Activated T-cell treated with anti-CD3 and anti-CD28 coated beads, Interleukin-2, amount 50 U/mL, for 24 hours (primary cell): ENCODE results near the gene POLR1H.
A peak's percentile ranks its signal among the peaks of the same experiment; 100 is the strongest.

Experiments used
- DNase-seq: peaks from one replicate; pipeline ENCODE4 v3.0.0-alpha.2; 2020
- H3K27ac Mint-ChIP-seq: 2 replicates; pipeline ENCODE4 v1.8.0; 2020; ENCODE audit warnings: mild to moderate bottlenecking, mixed read lengths
- H3K27me3 Mint-ChIP-seq: 2 replicates; pipeline ENCODE4 v1.8.0; 2020; ENCODE audit warnings: mixed read lengths
- H3K36me3 Mint-ChIP-seq: 2 replicates; pipeline ENCODE4 v1.8.0; 2020; ENCODE audit warnings: low read depth, mixed read lengths
- H3K4me1 Mint-ChIP-seq: 2 replicates; pipeline ENCODE4 v1.8.0; 2020; ENCODE audit warnings: low read depth, mixed read lengths
- H3K4me3 Mint-ChIP-seq: 2 replicates; pipeline ENCODE4 v1.8.0; 2020; ENCODE audit warnings: mild to moderate bottlenecking, moderate library complexity, mixed read lengths
- H3K9me3 Mint-ChIP-seq: 2 replicates; pipeline ENCODE4 v1.8.0; 2020; ENCODE audit warnings: mixed read lengths

Gene POLR1H

DNA sequence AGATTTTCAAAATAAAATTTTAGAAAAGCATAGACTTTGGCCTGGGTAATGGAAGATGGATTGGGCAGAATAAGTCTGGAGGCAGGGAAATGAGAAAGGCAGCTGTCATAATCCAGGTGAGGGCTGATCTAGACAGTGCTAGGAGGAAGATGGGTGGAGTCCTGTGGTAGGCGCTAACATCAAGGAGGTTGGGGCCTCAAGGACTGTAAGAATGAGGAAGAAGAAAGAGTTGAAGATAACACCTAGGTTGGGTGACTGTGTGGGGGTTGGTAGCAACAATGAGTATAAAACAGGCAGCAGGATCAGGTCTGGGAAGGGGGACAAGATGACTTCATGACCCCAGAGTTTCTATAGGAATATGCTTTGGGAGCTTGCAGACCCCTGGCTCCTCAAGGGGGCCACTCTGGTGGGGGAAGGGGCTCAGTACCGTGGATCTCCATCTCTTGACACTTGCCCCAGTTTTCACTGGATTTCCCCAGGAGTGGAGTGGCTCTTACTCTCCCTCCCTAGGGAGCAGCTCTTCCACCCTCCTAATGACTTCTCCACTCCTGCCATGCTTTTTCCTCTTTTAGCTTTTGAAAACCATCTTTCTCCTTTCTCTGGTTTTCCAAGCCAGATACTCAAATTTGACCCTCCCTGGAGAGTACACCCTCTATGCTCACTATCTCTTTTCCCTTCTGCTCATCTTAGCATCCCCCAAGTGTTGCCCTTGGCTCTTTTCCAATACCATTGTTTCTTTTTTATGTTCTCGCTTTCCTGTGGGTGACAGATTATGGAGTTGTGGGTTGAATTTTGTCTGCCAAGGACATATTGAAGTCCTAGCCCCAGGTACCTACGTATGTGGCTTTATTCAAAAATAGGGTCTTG is 37.1 kb downstream of the POLR1H start:
- H3K27me3 Mint-ChIP-seq = peaks cover 42% of the 10 kb centered on the region
- H3K4me1 Mint-ChIP-seq = peaks cover 48% of the 10 kb centered on the region
- DNase-seq = no peak
- no peaks in the 10 kb centered on the region for H3K9me3 Mint-ChIP-seq
- H3K4me3 Mint-ChIP-seq = no peak overlapping the region
- no peaks in the 10 kb centered on the region for H3K36me3 Mint-ChIP-seq
- H3K27ac Mint-ChIP-seq = no peak overlapping the region

DNA sequence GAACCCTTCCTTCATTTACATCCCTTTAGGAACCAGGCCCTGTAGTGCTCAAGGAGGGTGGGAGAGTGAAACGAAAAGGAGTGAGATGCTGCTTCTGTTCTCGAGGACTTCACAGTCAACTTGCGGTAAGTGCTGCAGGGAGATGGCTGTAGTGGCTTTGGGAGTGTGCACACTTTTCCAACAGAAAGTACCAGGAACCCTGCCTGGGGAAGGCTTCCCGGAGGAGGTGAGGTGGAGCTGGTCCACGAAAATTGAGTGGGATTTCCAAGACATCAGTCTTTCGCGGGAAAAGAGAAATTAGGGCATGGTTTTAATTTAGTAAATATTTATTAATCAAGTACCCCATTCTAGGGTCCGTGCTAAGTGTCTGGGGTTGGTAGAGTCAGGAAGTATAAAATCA is 39.1 kb downstream of the POLR1H start:
- Mint-ChIP-seq H3K36me3 (no peaks in the 10 kb centered on the region), H3K9me3 (no peaks in the 10 kb centered on the region), H3K4me1 (peaks cover 55% of the 10 kb centered on the region), H3K4me3 (peak overlapping the region; percentile 53), H3K27me3 (peaks cover 50% of the 10 kb centered on the region), H3K27ac (no peak overlapping the region)
- no peak for DNase-seq

DNA sequence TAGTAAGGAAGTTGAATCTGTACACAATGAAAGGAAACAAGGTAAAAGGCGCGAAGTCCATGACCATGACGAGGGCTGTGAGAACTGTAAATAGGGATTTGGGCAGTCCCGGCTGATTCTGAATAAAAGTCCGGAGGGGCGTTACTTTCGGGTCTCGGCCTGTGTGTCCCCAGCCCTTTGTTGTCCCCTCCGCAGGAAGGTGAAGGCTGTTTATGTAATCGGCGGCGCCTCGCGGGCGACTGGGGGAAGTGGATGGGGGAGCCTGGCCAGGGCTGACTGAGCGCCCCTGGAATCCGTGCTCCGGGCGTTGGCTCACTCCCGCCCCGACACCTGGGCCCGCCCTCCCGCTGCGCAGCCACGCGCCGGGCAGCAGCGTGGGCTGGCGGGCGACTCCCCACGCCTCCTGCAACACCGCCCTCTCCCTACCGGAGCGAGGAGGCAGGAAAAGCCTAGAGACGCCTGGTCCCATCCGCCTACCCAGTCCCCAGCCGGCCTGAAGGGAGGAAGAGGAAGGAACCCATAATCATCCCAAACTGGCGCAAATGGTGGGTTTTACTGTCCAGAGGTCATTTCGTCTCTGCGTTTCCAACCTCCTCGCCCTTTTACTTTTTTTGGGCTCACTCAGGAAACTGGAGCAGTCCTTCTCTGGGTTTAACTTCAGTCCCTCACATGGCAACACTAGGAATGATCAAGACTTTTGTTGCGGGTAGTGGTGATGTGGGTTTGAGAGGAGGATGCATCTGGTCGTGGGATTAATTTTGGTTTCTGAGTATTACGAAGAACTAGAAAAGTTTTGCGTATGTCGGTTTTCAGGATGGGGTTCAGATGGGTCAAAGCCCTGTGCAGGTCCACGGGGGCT is 39.7 kb downstream of the POLR1H start:
- H3K4me3 Mint-ChIP-seq = peak overlapping the region; percentile 70
- H3K36me3 Mint-ChIP-seq = no peaks in the 10 kb centered on the region
- no peak overlapping the region for H3K27ac Mint-ChIP-seq
- peak; percentile 46 for DNase-seq
- H3K27me3 Mint-ChIP-seq = peaks cover 51% of the 10 kb centered on the region
- peaks cover 55% of the 10 kb centered on the region for H3K4me1 Mint-ChIP-seq
- no peaks in the 10 kb centered on the region for H3K9me3 Mint-ChIP-seq

DNA sequence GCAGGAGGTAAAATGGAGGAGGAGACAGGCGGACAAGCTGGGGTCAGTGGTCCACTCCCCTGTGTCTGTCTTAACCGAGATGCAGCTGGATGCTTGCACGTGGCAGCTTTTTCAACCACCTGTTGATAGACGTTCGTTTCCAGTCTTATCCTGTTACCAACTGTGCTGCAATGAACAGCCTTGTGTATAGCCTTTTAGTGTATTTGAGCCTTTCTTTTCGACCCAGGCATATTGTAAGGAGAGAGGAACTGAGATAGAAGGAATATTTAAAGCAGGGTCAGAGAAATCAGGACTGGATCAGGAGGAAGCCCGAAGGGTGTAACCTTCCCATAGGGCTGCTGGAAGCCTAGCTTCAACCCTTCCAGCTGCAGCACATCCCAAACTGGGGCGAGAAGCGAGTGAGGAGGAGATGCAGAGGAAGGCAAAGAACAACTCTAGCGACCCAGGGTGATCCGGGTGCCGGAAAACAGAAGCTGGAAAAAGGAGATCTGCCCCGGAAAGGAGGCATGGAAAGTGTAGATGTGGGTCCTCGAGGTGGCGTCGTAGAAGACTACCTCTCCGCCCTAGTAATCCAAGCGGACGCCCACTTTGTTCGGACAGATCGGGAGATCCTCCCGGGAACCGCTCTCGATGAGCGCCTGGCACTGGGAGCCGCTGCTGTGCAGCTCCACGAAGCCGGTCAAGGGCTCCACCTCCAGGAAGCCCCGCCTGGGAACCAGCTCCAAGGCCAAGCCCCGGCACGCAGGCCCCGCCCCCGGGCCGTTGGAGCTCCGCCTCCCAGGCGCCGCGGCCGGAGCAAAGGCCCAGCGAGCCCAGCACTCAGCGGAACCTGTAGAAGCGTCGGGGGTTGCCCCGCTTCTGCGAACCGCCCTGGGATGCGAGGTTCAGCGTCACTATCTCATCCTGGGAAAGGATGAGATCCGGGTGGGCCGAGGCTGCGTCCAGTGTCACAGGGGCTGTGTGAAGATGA is 40.7 kb downstream of the POLR1H start:
- Mint-ChIP-seq H3K4me1 (peaks cover 55% of the 10 kb centered on the region), H3K36me3 (no peaks in the 10 kb centered on the region), H3K27ac (no peak overlapping the region), H3K27me3 (peaks cover 54% of the 10 kb centered on the region), H3K4me3 (peak overlapping the region; percentile 70), H3K9me3 (no peaks in the 10 kb centered on the region)
- peak; percentile 83 for DNase-seq

DNA sequence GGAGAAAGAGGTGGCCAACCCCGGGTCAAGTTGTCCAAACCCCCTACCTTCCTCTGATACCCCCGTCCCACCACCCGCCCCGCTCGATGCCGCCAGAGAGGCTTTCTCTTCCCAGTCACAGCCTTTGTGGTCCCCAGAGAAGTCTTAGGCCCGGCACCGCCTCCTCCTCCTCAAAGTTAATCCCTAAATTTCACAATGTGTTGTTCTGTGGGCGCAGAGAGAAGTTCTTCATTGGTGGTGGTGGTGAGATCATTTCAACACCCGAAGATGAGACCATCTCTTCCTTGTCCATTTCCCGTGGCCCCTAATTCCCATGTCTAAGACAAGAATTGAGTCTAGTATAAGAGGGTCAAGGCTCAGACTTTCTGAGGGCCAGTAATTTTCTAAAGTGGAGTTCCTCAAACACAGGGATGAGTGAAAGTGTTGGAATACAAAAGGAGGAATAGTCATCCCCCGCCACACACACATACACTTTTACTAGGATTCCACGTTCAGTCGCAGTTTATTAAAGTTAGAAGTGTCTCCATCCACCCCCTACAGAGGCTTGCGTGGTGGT is 41.4 kb downstream of the POLR1H start:
- Mint-ChIP-seq H3K27ac (no peak overlapping the region), H3K9me3 (no peaks in the 10 kb centered on the region)
- no peak for DNase-seq

DNA sequence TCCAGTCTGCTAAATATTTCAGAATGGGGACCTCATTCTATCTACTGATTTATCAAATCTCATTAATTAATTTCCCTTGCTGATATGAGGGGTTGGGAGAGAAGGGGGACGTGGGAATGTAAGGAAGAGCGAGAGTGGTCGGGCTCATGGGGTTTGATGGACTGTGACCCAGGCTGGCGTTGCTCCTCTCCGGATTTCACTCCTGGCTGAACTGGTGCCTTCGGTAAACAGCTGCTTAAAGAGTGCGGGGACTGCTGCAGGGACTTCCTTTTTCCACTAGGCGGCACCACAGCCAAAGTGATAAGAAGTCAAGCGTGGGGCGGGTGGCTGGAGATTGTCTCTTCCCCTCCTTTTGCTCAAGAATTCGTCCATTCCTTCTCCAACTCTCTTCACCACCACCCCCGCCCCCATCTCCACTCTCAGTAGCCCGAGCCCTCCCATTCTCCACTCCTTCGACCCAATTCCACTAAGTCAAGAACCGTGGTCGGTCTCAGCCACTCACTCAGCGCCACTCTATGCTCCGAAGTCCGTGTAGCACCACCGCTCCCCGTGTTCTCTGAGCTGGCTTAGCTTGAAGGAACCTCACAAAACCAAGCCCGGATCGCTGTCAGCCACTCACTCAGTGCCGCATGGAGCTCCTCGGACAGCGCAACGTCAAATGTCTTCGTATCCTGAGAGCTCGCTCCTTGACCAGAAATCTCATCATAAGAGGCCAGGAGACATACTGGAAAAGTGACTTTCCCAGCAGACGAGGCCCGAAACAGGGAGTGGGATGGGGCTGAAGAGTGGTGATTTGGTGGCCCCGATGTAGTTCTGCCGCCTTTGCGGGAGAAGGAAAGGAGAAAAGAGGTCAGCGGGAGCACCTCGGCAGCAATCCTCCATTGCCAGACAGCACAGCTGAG is 42.2 kb downstream of the POLR1H start:
- Mint-ChIP-seq H3K4me3 (peak overlapping the region; percentile 79), H3K9me3 (no peaks in the 10 kb centered on the region), H3K36me3 (no peaks in the 10 kb centered on the region), H3K27ac (no peak overlapping the region), H3K4me1 (peaks cover 46% of the 10 kb centered on the region), H3K27me3 (peaks cover 63% of the 10 kb centered on the region)
- peak; percentile 86 for DNase-seq

More for the DNA sequence above, 41.4 kb downstream of the POLR1H start:
- H3K4me3 Mint-ChIP-seq = peak overlapping the region; percentile 70
- H3K36me3 Mint-ChIP-seq = no peaks in the 10 kb centered on the region
- peaks cover 56% of the 10 kb centered on the region for H3K27me3 Mint-ChIP-seq
- H3K4me1 Mint-ChIP-seq = peaks cover 52% of the 10 kb centered on the region

DNA sequence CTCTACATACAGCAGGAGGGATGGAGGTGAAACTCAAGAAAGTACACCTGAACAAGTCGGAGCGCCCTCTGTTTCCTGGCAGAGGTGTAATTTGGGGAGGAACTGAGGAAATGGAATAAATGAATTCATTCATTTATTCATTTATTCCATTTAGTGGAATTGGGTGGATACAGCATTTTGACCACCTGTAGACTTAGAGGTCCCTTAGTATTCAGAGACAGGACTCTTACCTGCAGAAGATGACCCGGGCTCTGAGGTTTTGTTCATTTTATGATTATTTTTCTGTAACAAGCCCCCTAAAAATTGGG is 42.8 kb downstream of the POLR1H start:
- Mint-ChIP-seq H3K9me3 (no peaks in the 10 kb centered on the region), H3K4me1 (peaks cover 42% of the 10 kb centered on the region), H3K4me3 (peak overlapping the region; percentile 79), H3K27me3 (peaks cover 62% of the 10 kb centered on the region), H3K36me3 (no peaks in the 10 kb centered on the region), H3K27ac (no peak overlapping the region)
- DNase-seq = no peak

DNA sequence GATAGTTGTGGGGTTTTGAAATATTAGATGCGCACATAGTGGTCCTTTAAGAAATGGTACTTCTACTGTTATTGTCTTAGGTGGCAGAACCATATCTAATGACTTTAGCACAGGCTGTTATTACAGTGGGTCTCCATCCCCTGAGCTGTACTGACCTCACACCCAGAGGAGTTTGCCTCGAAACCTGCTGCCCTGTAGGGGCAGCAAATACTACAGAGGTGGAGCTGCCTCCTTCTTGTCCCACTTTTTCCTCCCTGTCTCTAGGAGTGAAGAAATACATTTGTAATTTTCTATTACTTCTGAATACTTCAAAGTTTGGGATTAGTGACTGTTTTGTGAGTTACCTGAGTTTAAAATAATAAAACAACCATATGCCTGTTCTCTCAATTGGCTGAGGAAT is 43.6 kb downstream of the POLR1H start:
- Mint-ChIP-seq H3K27me3 (peaks cover 58% of the 10 kb centered on the region), H3K4me3 (no peak overlapping the region), H3K4me1 (peaks cover 39% of the 10 kb centered on the region), H3K27ac (no peak overlapping the region), H3K36me3 (no peaks in the 10 kb centered on the region), H3K9me3 (no peaks in the 10 kb centered on the region)
- DNase-seq = no peak

DNA sequence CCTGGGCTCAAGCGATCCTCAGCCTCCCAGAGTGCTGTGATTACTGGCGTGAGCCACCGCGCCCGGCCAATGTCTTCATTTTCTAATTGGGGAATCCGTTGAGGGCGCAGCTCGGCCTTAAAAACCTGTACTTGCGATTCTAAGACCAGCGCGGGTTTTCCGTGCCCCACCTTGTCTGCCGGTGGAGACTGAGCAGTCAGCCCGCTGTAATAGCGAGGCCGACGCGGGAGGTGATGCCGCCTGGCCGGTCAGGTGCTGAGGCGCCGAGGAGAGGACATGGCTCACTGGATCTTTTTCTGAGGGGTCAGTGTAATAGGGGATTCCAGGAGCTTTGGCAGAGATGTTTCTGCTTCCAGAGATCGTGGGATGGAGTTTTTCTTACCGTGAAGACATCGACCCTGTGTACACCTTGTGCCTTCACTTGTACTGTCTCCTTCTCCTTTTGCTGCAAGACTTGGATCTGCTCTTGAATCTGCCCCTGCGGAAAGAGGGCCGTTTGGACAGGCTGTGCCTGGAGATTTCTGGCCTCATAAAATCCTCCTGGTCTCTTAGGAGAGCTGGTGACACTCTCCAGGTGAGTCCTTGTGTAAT is 50.3 kb downstream of the POLR1H start:
- H3K4me3 Mint-ChIP-seq = no peak overlapping the region
- H3K27me3 Mint-ChIP-seq = peaks cover 69% of the 10 kb centered on the region
- no peaks in the 10 kb centered on the region for H3K9me3 Mint-ChIP-seq
- H3K4me1 Mint-ChIP-seq = peaks cover 12% of the 10 kb centered on the region
- no peak overlapping the region for H3K27ac Mint-ChIP-seq
- H3K36me3 Mint-ChIP-seq = no peaks in the 10 kb centered on the region
- DNase-seq = no peak

DNA sequence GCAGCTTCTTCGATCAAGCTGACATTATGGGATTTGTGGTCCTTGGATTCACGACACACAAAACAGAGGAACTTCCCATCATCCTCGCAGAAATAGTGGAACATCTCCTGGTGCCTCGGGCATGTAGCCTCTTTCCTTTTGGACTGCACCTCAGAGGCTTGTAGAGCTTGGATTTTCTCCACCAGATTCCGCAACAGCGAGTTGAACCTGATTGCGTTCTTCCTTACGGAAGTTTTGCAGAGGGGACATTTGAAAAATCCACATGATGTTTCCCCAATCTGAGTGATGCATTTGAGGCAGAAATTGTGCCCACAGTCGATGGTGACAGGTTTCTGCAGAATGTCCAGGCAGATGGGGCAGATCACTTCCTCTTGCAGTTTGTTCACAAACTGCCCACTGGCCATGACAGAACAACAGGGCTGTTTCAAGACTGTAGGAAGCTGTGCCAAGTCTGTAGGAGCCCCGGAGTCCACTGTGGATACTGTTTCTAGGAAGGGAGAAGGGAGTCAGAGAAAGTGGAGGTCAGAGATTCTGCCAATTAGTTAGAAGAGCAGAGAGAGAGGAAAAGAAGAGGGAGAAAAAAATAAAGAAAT is 51.4 kb downstream of the POLR1H start:
- Mint-ChIP-seq H3K27me3 (peaks cover 66% of the 10 kb centered on the region), H3K36me3 (no peaks in the 10 kb centered on the region), H3K4me1 (peaks cover 12% of the 10 kb centered on the region)

DNA sequence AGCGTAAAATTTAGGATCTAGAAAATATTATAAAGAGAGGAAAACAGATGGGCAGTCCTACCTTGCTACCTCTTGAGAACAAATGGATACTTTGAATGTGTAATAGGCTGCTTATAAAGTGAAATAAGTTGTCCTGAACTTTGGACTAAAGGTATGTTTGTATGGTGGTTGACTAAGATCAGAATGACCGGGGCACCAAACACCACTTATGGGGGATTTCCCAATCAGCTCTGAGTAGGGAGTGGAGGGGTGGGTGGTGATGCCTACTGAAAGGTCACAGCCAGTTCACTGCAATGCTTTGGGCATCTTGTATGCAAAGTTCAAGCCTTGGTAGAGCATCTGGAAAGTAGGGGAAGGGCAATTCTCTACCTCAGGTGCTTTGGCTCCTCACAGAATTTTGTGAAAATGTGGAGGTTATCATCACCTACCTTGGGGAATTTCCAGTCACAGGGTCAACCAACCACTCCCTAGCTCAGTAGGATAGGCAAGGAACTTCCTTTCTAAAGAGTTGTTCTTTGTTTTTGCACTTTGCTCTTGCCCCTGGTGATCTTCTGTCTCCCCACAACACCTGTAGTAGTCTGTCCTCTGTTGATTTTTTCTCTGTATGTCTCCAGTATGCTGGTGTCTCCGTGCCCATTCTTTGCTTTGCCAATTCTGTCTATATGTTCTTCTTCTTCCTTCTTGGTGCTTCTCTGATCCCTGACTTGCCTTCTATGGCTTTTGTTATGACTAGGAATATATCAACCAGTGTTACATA is 52.1 kb downstream of the POLR1H start, which contains the start of gene TRIM31:
Gene TRIM31, minus strand, starts transcription at position 88 of the 757 bp plus-strand sequence. CDS start 285 bp downstream, outside the sequence.
- no peak for DNase-seq

More for the DNA sequence above, 51.4 kb downstream of the POLR1H start:
- Mint-ChIP-seq H3K27ac (no peak overlapping the region), H3K4me3 (no peak overlapping the region), H3K9me3 (no peaks in the 10 kb centered on the region)
- no peak for DNase-seq

DNA sequence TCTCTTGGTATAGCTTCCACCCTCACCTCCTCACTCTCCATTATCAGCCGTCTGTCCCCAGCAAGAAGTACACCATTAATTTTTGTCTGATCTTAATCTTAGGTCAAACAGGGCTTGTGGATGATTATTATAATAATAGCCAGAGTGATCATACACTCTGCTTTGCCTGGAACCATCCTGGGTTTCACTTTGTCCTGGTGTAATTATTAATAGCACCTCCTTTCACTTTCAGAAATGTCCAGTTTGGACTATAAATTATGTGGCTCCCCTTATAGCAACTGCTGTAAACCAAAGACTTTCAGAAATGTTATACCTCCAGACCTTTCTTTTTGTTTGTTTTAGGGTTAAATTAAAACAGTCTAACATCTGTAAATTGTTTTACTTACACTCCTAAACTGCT is 52.8 kb downstream of the POLR1H start:
- Mint-ChIP-seq H3K27ac (no peak overlapping the region), H3K4me1 (peaks cover 12% of the 10 kb centered on the region), H3K9me3 (no peaks in the 10 kb centered on the region), H3K27me3 (peaks cover 58% of the 10 kb centered on the region), H3K36me3 (no peaks in the 10 kb centered on the region), H3K4me3 (no peak overlapping the region)
- no peak for DNase-seq

More for the DNA sequence above, 52.1 kb downstream of the POLR1H start, which contains the start of gene TRIM31:
- no peaks in the 10 kb centered on the region for H3K9me3 Mint-ChIP-seq
- no peak within 1 kb of the TSS for H3K27ac Mint-ChIP-seq
- peaks cover 63% of the 10 kb centered on the region for H3K27me3 Mint-ChIP-seq
- H3K36me3 Mint-ChIP-seq = no peaks in the 10 kb centered on the region
- peaks cover 12% of the 10 kb centered on the region for H3K4me1 Mint-ChIP-seq
- no peak within 1 kb of the TSS for H3K4me3 Mint-ChIP-seq
